Central memory CD8-positive, alpha-beta T cell (primary cell): Measurements from ENCODE around the gene BUB3.
A peak's percentile ranks its signal among the peaks of the same experiment; 100 is the strongest.

ENCODE experiments used
- ATAC-seq: fragments of 150-1000 bp; cut with Tn5 transposase; replicated peaks from 2 replicates; pipeline ENCODE4 v1.10.0; 2022; ENCODE audit warnings: mild to moderate bottlenecking, moderate FRiP score, moderate number of reproducible peaks; ENCODE audit not compliant: poor library complexity, severe bottlenecking; ENCODE audit errors: extremely low read depth
- DNase-seq, 2 donors: peaks; one replicate each; pipeline ENCODE4 v3.0.0; 2021; ENCODE audit warnings: low spot score in 2 of 2
- H3K27ac Mint-ChIP-seq: one replicate; pipeline ENCODE4 v1.8.0; 2022; ENCODE audit warnings: low read depth, mild to moderate bottlenecking, moderate library complexity, mixed read lengths
- H3K27me3 Mint-ChIP-seq: one replicate; pipeline ENCODE4 v1.8.0; 2022; ENCODE audit warnings: mixed read lengths
- H3K36me3 Mint-ChIP-seq: one replicate; pipeline ENCODE4 v1.8.0; 2022; ENCODE audit warnings: mild to moderate bottlenecking, moderate library complexity, mixed read lengths; ENCODE audit not compliant: insufficient read depth
- H3K4me1 Mint-ChIP-seq: one replicate; pipeline ENCODE4 v1.8.0; 2022; ENCODE audit warnings: mixed read lengths
- H3K4me3 Mint-ChIP-seq: one replicate; pipeline ENCODE4 v1.8.0; 2022; ENCODE audit warnings: mild to moderate bottlenecking, moderate library complexity, mixed read lengths
- H3K9me3 Mint-ChIP-seq: one replicate; pipeline ENCODE4 v1.8.0; 2022; ENCODE audit warnings: mixed read lengths

BUB3 gene

GRCh38 chr10:123144697-123145541 is 9.3 kb upstream of the BUB3 start:
- Mint-ChIP-seq H3K4me1 (peaks cover 52% of the 10 kb centered on the region), H3K36me3 (peaks cover 9% of the 10 kb centered on the region), H3K4me3 (peak overlapping the region; percentile 34), H3K9me3 (no peaks in the 10 kb centered on the region), H3K27ac (peak overlapping the region; percentile 6), H3K27me3 (peaks cover 90% of the 10 kb centered on the region)
- ATAC-seq (no peak), DNase-seq (no peak)

GRCh38 chr10:123145542-123146012 is 8.6 kb upstream of the BUB3 start:
- H3K4me1 Mint-ChIP-seq, result peaks cover 45% of the 10 kb centered on the region
- H3K9me3 Mint-ChIP-seq, result no peaks in the 10 kb centered on the region
- peaks cover 90% of the 10 kb centered on the region for H3K27me3 Mint-ChIP-seq
- H3K36me3 Mint-ChIP-seq, result peaks cover 13% of the 10 kb centered on the region
- H3K4me3 Mint-ChIP-seq, result no peak overlapping the region
- DNase-seq (no peak), ATAC-seq (no peak)
- peak overlapping the region; percentile 6 for H3K27ac Mint-ChIP-seq

- Mint-ChIP-seq H3K4me3 (peak overlapping the region; percentile 34), H3K27ac (no peak overlapping the region), H3K36me3 (peaks cover 11% of the 10 kb centered on the region), H3K27me3 (peaks cover 83% of the 10 kb centered on the region), H3K9me3 (no peaks in the 10 kb centered on the region), H3K4me1 (peaks cover 44% of the 10 kb centered on the region)
- ATAC-seq (no peak), DNase-seq (no peak)
Observed at GRCh38 chr10:123146013-123146893, 7.9 kb upstream of the BUB3 start.

GRCh38 chr10:123146894-123147634 is 7.1 kb upstream of the BUB3 start:
- Mint-ChIP-seq H3K9me3 (no peaks in the 10 kb centered on the region), H3K4me3 (peak overlapping the region; percentile 34), H3K27me3 (peaks cover 75% of the 10 kb centered on the region), H3K4me1 (peaks cover 44% of the 10 kb centered on the region), H3K36me3 (peaks cover 10% of the 10 kb centered on the region), H3K27ac (no peak overlapping the region)
- DNase-seq, result no peak
- no peak for ATAC-seq

GRCh38 chr10:123147635-123148413 is 6.4 kb upstream of the BUB3 start, which contains the start of gene HMX2:
Gene HMX2 (plus strand): TSS chr10:123148136. CDS start chr10:123148379, 243 bp downstream.
- Mint-ChIP-seq H3K9me3 (no peaks in the 10 kb centered on the region), H3K4me1 (peaks cover 41% of the 10 kb centered on the region), H3K36me3 (peaks cover 8% of the 10 kb centered on the region), H3K4me3 (peak within 1 kb of the TSS; percentile 63), H3K27me3 (peaks cover 68% of the 10 kb centered on the region), H3K27ac (no peak within 1 kb of the TSS)
- ATAC-seq (peak; percentile 21), DNase-seq (no peak)

- Mint-ChIP-seq H3K27me3 (peaks cover 60% of the 10 kb centered on the region), H3K36me3 (peaks cover 10% of the 10 kb centered on the region), H3K4me1 (peaks cover 39% of the 10 kb centered on the region), H3K27ac (no peak overlapping the region), H3K9me3 (no peaks in the 10 kb centered on the region), H3K4me3 (peak overlapping the region; percentile 63)
- ATAC-seq (no peak), DNase-seq (no peak)
Observed at GRCh38 chr10:123148414-123149161, 5.6 kb upstream of the BUB3 start.

GRCh38 chr10:123149162-123149567 is 5.0 kb upstream of the BUB3 start:
- no peak for DNase-seq
- ATAC-seq, result no peak
- Mint-ChIP-seq H3K4me1 (peaks cover 40% of the 10 kb centered on the region), H3K27me3 (peaks cover 54% of the 10 kb centered on the region), H3K4me3 (peak overlapping the region; percentile 63), H3K36me3 (peaks cover 15% of the 10 kb centered on the region), H3K27ac (no peak overlapping the region), H3K9me3 (no peaks in the 10 kb centered on the region)

GRCh38 chr10:123149568-123150270 is 4.5 kb upstream of the BUB3 start:
- Mint-ChIP-seq H3K27me3 (peaks cover 49% of the 10 kb centered on the region), H3K36me3 (peaks cover 16% of the 10 kb centered on the region), H3K4me3 (peak overlapping the region; percentile 63), H3K9me3 (no peaks in the 10 kb centered on the region), H3K4me1 (peaks cover 39% of the 10 kb centered on the region), H3K27ac (no peak overlapping the region)
- no peak for DNase-seq
- no peak for ATAC-seq

GRCh38 chr10:123150271-123150985 is 3.8 kb upstream of the BUB3 start:
- DNase-seq, result no peak
- H3K9me3 Mint-ChIP-seq, result no peaks in the 10 kb centered on the region
- no peak for ATAC-seq
- no peak overlapping the region for H3K27ac Mint-ChIP-seq
- peak overlapping the region; percentile 59 for H3K4me3 Mint-ChIP-seq
- peaks cover 15% of the 10 kb centered on the region for H3K36me3 Mint-ChIP-seq
- peaks cover 42% of the 10 kb centered on the region for H3K27me3 Mint-ChIP-seq
- H3K4me1 Mint-ChIP-seq, result peaks cover 38% of the 10 kb centered on the region

GRCh38 chr10:123150986-123151736 is 3.0 kb upstream of the BUB3 start:
- no peaks in the 10 kb centered on the region for H3K9me3 Mint-ChIP-seq
- DNase-seq (no peak), ATAC-seq (no peak)
- no peak overlapping the region for H3K27ac Mint-ChIP-seq
- H3K36me3 Mint-ChIP-seq, result peaks cover 14% of the 10 kb centered on the region
- peaks cover 34% of the 10 kb centered on the region for H3K27me3 Mint-ChIP-seq
- H3K4me3 Mint-ChIP-seq, result peak overlapping the region; percentile 59
- peaks cover 38% of the 10 kb centered on the region for H3K4me1 Mint-ChIP-seq
